ENCODE results near the gene UNC13B. TPM values are rescaled to one million over a fixed set of nuclear protein-coding genes. Genes with fewer than 3 reads are reported as not detected.

UNC13B gene
- total and polyA plus RNA-seq, 2 of the 13 experiments (the other 11 are each of a cell fraction or from before 2014, with no cell fraction given) = 14.0 to 18.3 TPM

DNA sequence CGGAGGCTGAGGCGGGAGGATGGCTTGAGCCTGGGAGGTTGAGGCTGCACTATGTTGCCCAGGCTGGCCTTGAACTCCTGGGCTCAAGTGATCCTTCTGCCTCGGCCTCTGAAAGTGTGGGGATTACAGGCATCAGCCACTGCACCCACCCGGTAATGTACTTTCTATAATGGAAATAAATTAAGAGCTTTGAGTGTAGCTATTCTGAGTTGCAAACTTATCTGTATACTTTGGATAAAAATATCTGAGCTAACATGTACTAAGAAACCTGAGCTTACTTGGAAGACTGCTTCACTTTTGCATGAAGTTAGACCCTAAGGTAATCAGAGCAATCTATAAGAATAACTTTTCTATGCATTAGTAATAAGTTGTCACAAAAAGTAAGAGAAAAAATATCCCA is 50.0 kb downstream of the UNC13B start:
- no peak for FAIRE-seq
- H4K20me1 ChIP-seq (ENCODE audit: insufficient read depth, low read length) = no peaks in the 10 kb centered on the region

GRCh38 chr9:35220659-35221338 is 59.0 kb downstream of the UNC13B start:
- intact Hi-C loops (cut with micrococcal nuclease; ENCODE audit: unreplicated experiment) = no loop called here
- DNase-seq (ENCODE audit: low spot score) (no peak), FAIRE-seq (no peak), ATAC-seq (no peak)
- Histone ChIP-seq H3K4me1 (ENCODE audit: insufficient read depth, low read length) (peaks cover 8% of the 10 kb centered on the region), H3K27me3 (ENCODE audit: control insufficient read depth in 1 of 2, insufficient read depth in 2 of 2, low read length in 2 of 2) (no peaks in the 10 kb centered on the region), H3K79me2 (ENCODE audit: insufficient read depth, low read length) (no peaks in the 10 kb centered on the region), H4K20me1 (ENCODE audit: insufficient read depth, low read length) (no peaks in the 10 kb centered on the region), H3K9me3 (ENCODE audit: low read length) (no peaks in the 10 kb centered on the region), H3K4me3 (replicated peaks in 1 of 3; ENCODE audit: insufficient read depth in 1 of 3, low read depth in 2 of 3, low read length in 3 of 3) (no peak overlapping the region), H3K36me3 (replicated peaks in 1 of 2; ENCODE audit: control insufficient read depth in 1 of 2, insufficient read depth in 2 of 2, low read length in 2 of 2) (no peaks in the 10 kb centered on the region), H2AFZ (ENCODE audit: low read length) (no peak overlapping the region), H3K4me2 (ENCODE audit: low read depth, low read length) (no peak overlapping the region), H3K27ac (ENCODE audit: extremely low read length, insufficient read depth, low read length) (no peak overlapping the region), H3K9ac (ENCODE audit: insufficient read depth, low read depth, low read length) (no peak overlapping the region)
- in situ Hi-C loops (cut with HindIII; ENCODE audit: extremely low pct_ligation_motif_present, low pct_unique_long_range_greater_than_20kb) = no loop called here
- TF ChIP-seq MAFK (conservative IDR thresholded peaks at IDR 0.05 in 1 of 2, IDR thresholded peaks at IDR 0.05 in 1 of 2; ENCODE audit: low read length in 2 of 2) (no peak), YEATS4 (CRISPR knock-in tag; IDR thresholded peaks at IDR 0.05; ENCODE audit: borderline replicate concordance) (no peak), DMAP1 (CRISPR knock-in tag; IDR thresholded peaks at IDR 0.05) (no peak), ZBTB37 (CRISPR knock-in tag; IDR thresholded peaks at IDR 0.05) (no peak), ZNF567 (CRISPR knock-in tag; IDR thresholded peaks at IDR 0.05; ENCODE audit: borderline replicate concordance) (no peak), ZBTB3 (CRISPR knock-in tag; IDR thresholded peaks at IDR 0.05; ENCODE audit: borderline replicate concordance, low read depth) (no peak)
- CTCF ChIA-PET (ENCODE audit: low intra/inter-chr PET ratio, low total read pairs) = no interaction called here
- BruUV-seq (replicated peaks) = no TSS peak
- 95% methylated on average over 6 of the region's 6 CpGs for WGBS (ENCODE audit: low lambda C conversion rate)
- POLR2A ChIA-PET = no interaction called here

More for the DNA sequence above, 50.0 kb downstream of the UNC13B start:
- Histone ChIP-seq H3K27ac (ENCODE audit: extremely low read length, insufficient read depth, low read length) (no peak overlapping the region), H3K79me2 (ENCODE audit: insufficient read depth, low read length) (no peaks in the 10 kb centered on the region), H2AFZ (ENCODE audit: low read length) (no peak overlapping the region), H3K27me3 (ENCODE audit: control insufficient read depth in 1 of 2, insufficient read depth in 2 of 2, low read length in 2 of 2) (no peaks in the 10 kb centered on the region), H3K4me2 (ENCODE audit: low read depth, low read length) (no peak overlapping the region), H3K9me3 (ENCODE audit: low read length) (no peaks in the 10 kb centered on the region), H3K9ac (ENCODE audit: insufficient read depth, low read depth, low read length) (no peak overlapping the region), H3K4me3 (replicated peaks in 1 of 3; ENCODE audit: insufficient read depth in 1 of 3, low read depth in 2 of 3, low read length in 3 of 3) (no peak overlapping the region), H3K36me3 (replicated peaks in 1 of 2; ENCODE audit: control insufficient read depth in 1 of 2, insufficient read depth in 2 of 2, low read length in 2 of 2) (no peaks in the 10 kb centered on the region; a peak in 1 of 5 replicates), H3K4me1 (ENCODE audit: insufficient read depth, low read length) (peaks cover 9% of the 10 kb centered on the region)
- BruUV-seq (replicated peaks) = no TSS peak
- DNase-seq (ENCODE audit: low spot score) (no peak), ATAC-seq (no peak)
- in situ Hi-C loops (cut with HindIII; ENCODE audit: extremely low pct_ligation_motif_present, low pct_unique_long_range_greater_than_20kb) = no loop called here
- ChIA-PET CTCF (ENCODE audit: low intra/inter-chr PET ratio, low total read pairs) (no interaction called here), POLR2A (no interaction called here)
- no peak for TF ChIP-seq EZH2 (conservative IDR thresholded peaks at IDR 0.05; ENCODE audit: low read depth, low read length)
- no peak for TF ChIP-seq THYN1 (CRISPR knock-in tag; IDR thresholded peaks at IDR 0.05; ENCODE audit: borderline replicate concordance, low read depth)
- TF ChIP-seq, protein P1, sequence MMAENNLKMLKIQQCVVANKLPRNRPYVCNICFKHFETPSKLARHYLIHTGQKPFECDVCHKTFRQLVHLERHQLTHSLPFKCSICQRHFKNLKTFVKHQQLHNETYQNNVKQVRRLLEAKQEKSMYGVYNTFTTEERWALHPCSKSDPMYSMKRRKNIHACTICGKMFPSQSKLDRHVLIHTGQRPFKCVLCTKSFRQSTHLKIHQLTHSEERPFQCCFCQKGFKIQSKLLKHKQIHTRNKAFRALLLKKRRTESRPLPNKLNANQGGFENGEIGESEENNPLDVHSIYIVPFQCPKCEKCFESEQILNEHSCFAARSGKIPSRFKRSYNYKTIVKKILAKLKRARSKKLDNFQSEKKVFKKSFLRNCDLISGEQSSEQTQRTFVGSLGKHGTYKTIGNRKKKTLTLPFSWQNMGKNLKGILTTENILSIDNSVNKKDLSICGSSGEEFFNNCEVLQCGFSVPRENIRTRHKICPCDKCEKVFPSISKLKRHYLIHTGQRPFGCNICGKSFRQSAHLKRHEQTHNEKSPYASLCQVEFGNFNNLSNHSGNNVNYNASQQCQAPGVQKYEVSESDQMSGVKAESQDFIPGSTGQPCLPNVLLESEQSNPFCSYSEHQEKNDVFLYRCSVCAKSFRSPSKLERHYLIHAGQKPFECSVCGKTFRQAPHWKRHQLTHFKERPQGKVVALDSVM (CRISPR knock-in tag; IDR thresholded peaks at IDR 0.05) = peak; percentile 32; the same call in 1 of the 2 replicates
- WGBS (ENCODE audit: low lambda C conversion rate) = 98% methylated on average over 4 of the region's 4 CpGs
- intact Hi-C loops (cut with micrococcal nuclease; ENCODE audit: unreplicated experiment) = no loop called here
